Adrenal gland (tissue), 5 donors: ENCODE data around the gene TECTB.

Source experiments
- CTCF ChIP-seq, 6 experiments: fragments of 450-650 bp in 4 of 6; fragments of 200-600 bp in 2 of 6; sonication (generic) in 1 of 6; IDR thresholded peaks; 1 replicate in 5 of 6; 2 replicates in 1 of 6; pipeline versions ENCODE4 v1.5.1 to v1.8.0; 2016 to 2021; ENCODE audit warnings: antibody characterized with exemption in 6 of 6, mild to moderate bottlenecking in 2 of 6, moderate library complexity in 1 of 6
- POLR2A ChIP-seq, 2 donors: fragments of 450-650 bp; IDR thresholded peaks; one replicate each; pipeline ENCODE4 v1.6.1; 2017; ENCODE audit warnings: antibody characterized with exemption in 2 of 2, mild to moderate bottlenecking in 2 of 2, moderate library complexity in 1 of 2
- donor health status: DM: no; HTN: no; CAD: no.

- TF ChIP-seq CTCF (IDR thresholded peaks at IDR 0.05) (no peak), POLR2A (IDR thresholded peaks at IDR 0.05) (no peak)
Observed at GRCh38 chr10:112330607-112331160, 47.5 kb downstream of the TECTB start.
